ENCODE results near the gene PCNT.
"Not testable (repeated sequence)": the region's sequence is repeated elsewhere in the genome, so short reads cannot be mapped to it uniquely, and the experiment has no call there.

The PCNT gene

GRCh38 chr21:46361935-46362334 lies 38.0 kb downstream of the PCNT start:
- no peak for DNase-seq (ENCODE audit: low read depth)

DNA sequence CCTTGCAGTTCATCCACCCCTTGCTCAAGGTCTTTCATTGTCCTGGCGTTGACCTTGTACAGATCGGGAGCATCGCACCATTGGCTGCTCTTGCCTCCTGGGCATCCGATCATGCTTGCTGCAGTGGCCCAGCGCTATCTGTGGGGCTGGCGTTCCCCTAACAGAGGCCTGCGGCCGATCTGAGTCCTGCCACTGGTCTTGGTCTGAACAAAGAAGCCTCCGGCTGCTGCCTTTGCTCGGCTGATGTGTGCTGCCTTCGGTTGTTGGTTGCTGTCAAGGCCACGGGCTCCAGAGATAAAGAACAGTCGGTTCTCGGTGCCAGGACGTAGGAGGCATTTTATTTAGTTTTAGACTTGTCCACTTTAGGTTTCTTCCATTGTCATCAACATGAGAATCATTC lies 39.0 kb downstream of the PCNT start:
- DNase-seq (ENCODE audit: low read depth), result no peak

DNA sequence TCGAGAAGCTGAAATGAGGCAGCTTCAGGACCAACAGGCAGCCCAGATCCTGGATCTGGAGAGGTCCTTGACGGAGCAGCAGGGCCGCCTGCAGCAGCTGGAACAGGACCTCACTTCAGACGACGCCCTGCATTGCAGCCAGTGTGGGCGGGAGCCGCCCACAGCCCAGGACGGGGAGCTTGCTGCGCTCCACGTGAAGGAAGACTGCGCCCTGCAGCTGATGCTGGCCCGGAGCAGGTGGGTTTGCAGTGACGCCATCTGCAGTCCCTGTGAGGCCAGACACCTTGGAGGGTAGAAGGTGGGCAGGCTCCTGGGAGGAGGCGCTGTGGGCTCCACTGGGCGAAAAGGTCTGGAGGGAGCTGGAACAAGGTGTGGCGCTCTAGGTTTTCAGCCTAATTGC lies 39.7 kb downstream of the PCNT start:
- DNase-seq (ENCODE audit: low read depth), result no peak

- no peak for DNase-seq (ENCODE audit: low read depth)
Measured at GRCh38 chr21:46366091-46366490, 42.1 kb downstream of the PCNT start.

GRCh38 chr21:46366561-46366960 lies 42.6 kb downstream of the PCNT start:
- no peak for DNase-seq (ENCODE audit: low read depth)

DNA sequence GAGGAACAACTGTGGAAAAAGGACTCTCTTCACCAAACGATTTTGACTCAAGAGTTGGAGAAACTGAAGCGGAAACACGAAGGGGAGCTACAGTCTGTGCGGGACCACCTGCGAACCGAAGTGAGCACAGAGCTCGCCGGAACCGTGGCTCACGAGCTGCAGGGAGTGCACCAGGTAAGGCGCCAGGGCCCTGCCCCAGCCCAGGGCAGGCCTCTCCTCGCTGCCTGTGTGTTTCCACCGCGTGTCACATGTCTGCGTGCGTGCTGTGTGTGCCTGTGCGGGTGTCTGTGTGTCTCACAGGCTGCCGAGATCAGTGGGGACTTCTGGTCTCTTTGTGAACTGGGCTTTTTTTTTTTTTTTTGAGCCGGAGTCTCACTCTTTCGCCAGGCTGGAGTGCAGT lies 43.0 kb downstream of the PCNT start:
- DNase-seq (ENCODE audit: low read depth), result no peak

DNA sequence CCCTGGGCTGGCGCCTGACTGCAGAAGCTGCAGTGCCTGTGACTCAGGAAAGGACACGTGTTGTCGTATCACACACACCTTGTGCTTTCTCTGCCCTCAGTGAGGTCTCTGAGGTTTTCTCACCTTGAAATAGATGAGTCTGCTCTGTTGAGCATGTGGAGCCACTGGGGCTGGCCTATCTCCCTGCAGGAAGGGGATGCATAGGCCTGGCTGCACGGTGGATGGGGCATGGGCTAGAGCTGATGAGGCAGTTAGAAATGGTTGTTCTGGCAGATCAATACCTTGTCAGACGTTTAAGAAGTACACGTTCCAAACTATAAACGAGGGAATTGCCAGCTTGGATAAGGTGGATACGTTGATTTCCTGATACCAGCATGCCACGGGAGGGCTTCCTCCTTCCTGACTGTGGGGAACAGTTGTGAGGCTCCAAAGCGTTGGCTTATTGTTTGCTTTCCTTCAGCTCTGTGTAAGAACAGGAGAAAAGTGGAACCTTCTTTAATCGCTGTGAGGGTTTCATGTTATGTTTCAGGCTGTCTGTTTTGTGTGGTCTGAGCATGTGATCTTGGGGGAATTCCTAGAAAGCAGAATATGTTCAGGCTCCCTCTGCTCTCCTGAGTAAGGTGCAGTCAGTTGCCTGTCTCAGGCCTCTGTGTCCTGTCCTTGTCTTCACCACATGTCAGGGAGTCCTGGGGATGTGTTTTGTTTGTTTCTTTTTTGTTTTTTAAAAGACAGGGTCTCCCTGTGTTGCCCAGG lies 44.8 kb downstream of the PCNT start:
- DNase-seq (ENCODE audit: low read depth), result no peak

DNA sequence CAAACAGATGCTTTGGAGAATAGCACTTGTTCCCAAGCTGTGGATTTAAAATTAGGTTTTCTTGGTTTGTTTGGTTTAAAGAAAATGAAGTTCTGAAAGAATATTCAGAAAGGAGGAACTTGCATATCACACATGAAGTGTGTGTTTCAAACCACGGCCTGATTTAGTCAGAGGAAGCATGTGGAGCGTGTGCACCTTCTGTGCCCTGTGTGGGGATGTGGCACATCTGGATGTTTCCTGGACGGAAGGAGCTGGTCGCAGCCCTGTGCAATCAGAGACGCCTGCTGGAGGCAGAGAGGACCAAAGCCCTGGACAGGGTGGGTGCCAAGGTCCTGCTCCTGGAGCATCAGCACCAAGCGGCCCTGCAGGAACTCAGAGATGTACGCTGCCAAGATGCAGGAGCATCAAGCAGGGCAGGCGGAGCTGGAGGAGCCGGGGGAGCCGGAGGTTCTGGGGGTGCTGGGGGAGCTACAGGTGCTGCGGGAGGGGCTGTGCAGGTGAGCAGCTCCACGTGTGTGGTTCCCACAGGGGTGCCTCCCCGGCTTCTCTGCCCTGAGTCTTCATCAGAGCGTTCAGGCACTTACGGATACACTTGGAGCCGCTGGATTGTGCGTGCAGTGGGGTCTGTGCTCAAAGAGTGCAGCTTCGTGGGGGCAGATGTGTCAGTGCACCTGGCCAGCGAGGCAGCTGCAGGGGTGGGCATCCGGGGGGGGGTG lies 45.7 kb downstream of the PCNT start:
- DNase-seq (ENCODE audit: low read depth), result no peak

GRCh38 chr21:46371204-46372013 lies 47.5 kb downstream of the PCNT start:
- no peak for DNase-seq (ENCODE audit: low read depth)

DNA sequence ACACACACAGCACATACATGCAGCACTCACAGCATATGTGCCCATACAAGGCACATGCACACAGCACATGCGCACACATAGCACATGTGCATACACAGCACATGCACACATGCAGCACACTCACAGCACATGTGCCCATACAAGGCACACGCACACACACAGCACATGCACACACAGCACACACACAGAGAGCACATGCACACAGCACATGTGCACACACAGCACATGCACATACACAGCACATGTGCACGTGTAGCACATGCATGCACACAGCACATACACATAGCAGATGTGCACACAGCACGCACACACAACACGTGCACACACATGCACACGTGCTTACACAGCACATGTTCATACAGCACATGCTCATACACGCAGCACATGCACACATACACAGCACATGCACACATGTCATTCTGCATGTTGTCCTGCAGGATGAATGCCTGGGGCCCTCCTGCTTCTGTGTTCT lies 48.1 kb downstream of the PCNT start:
- no peak for DNase-seq (ENCODE audit: low read depth)

DNA sequence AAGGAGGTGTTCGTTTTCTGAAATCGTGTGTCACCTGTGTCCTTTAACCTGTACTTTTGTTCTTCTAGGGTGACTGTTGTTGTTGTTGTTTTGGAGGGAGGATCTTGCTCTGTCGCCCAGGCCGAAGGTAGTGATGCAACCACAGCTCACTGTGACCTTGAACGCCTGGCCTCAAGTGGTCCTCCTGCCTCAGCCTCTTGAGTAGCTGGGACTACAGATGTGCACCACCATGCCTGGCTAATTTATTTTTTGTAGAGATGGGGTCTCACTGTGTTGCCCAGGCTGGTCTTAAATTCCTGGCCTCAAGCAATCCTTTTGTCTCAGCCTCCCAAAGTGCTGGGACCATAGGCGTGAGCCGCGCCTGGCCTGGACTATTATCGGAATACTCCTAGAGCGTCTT lies 49.0 kb downstream of the PCNT start:
- DNase-seq (ENCODE audit: low read depth), result not testable (repeated sequence)

DNA sequence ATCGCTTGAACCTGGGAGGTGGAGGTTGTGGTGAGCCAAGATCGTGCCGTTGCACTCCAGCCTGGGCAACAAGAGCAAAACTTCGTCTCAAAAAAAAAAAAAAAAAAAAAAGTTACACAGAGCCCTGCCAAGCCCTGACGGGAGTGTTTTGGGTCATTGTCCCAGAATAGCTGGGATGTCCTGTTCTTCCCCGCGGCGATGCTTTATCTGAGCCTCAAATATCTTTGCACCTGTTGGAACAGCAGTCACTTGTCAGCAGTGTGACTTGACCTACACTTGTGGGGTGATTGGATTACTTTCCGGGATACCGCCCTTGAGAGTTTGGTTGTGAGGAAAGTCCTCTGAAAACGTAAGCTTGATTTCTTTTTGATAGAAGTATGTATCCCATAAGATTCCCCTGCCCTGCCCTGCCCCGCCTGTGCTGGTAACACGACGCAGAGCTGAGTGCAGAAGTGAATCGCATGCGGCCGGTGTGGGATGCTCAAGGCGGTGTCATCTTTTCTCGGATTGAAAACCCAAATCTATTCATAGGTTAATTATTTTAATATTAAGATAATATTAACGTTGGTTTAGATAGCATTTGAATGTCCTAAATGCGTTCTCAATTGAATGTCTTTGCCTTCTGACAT lies 50.9 kb downstream of the PCNT start:
- no peak for DNase-seq (ENCODE audit: low read depth)

GRCh38 chr21:46375560-46376230 lies 51.7 kb downstream of the PCNT start:
- no peak for DNase-seq (ENCODE audit: low read depth)

DNA sequence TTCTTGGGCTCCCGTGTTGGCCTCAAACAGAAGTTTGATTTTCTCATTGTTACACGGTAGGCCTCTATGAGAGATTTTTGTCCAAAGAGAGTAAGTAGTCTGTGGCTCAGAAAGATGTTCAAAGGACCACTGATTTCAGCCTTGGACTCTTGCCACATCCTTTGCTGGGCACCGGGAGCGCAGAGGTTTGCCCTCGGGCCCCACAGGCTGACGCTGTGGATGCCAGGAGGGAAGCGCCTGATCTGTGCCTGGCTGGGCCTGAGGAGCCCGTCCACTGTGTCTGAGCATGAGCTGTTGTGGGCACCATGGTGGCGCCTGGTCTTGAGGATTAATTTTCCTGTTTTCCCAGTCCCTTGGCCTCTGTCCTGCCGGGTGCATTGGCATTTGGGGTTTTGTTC lies 52.3 kb downstream of the PCNT start:
- DNase-seq (ENCODE audit: low read depth), result no peak

DNA sequence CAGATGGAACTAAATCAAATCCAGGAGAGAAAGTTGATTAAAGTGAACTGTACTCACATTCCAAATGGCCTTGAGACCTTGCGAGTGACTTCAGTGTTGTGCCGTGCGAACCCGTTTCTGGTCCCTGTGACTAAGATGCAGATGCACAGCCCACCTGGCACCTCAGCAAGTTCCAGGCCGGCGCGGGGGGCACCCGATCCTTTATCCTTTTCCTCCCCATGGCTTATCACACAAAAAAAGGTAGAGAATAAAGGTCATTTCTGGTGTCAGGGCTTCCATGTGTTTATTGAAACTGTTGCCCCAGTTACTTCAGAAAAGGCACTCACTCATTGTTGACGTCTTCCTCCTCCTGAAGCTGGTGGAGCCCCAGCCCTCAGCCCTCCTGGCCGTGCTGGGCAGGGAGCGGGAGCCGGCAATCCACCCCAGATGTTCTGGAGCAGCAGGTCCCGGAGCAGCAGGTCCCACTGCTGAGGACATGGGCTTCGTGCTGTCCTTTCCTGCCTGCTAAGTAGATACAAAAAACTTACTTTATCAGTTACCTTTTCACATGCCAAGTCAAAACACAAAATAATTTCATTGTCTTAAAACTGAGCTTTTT lies 53.0 kb downstream of the PCNT start:
- no peak for DNase-seq (ENCODE audit: low read depth)

DNA sequence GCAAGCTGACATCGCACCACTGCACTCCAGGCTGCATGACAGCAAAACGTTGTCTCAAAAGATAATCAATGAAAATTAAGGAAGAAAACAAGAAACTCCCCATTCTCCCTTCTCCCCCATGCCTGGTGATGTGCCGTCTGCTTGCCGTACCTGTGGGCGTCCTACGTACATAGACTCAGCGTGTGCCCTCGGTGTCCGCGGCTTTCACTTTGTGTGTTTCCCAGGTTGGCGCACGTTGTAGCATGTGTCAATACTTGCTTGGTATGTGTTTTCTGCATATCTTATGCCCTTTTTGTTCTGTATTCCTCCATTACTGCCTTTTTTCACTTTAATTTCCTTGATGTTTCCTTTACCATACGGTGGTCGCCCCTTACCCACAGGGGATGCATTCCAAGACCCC lies 53.8 kb downstream of the PCNT start:
- DNase-seq (ENCODE audit: low read depth), result no peak

DNA sequence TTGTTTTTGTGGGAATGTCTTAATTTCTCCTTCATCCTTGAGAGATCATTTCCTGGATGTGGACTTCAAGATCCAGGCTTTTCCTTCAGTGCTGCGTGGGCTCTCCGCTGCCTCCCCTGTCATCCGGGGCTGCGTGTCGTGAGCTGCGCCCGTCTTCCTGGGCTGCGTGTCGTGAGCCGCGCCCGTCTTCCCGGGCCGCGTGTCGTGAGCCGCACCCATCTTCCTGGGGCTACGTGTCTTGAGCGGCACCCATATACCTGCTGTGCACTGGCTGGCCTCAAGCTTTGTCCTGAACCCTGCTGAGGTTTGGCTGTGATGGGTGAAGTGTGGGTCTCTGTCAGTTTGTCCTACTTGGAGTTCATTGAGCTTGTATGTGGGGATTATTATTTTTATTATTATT lies 55.1 kb downstream of the PCNT start:
- DNase-seq (ENCODE audit: low read depth), result no peak

DNA sequence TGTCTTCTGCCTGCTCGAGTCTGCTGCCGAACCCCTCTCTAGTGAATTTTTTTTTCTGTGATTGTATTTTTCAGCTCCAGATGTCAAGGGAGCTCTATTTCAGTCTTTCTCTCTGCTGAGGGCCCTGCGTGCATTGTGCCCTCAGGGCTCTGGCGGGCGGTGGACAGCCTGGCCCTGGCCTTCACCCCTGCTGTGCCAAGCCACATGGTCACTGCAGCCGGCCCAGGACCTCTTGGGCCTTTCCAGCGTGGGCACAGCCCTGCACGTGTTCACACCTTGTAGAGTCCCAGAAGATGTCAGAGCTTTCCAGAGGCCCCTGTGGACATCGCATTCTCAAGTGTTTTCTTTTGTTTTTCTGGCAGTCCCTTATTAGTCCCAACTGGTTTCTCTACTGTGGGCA lies 55.7 kb downstream of the PCNT start:
- no peak for DNase-seq (ENCODE audit: low read depth)

GRCh38 chr21:46381541-46381940 lies 57.6 kb downstream of the PCNT start:
- no peak for DNase-seq (ENCODE audit: low read depth)

DNA sequence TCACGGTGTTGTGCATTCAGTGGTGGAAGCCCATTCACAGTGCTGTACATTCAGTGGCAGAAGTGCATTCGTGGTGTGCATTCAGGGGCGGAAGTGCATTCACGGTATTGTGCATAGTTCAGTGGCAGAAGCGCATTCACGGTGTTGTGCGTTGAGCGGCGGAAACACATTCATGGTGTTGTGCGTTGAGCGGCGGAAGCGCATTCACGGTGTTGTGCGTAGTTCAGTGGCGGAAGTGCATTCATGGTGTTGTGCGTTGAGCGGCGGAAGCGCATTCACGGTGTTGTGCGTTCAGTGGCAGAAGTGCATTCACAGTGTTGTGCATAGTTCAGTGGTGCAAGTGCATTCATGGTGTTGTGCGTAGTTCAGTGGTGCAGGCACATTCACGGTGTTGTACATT lies 60.6 kb downstream of the PCNT start:
- no peak for DNase-seq (ENCODE audit: low read depth)
